ENCODE results near the gene KIF7. TPM values are rescaled to one million over a fixed set of nuclear protein-coding genes. Genes with fewer than 3 reads are reported as not detected.

Gene KIF7
- total RNA-seq, 3 donors from 2014 or later (not counting 1 experiment from before 2014, with no cell fraction given): 0.93 to 3.6 (median 1.6) TPM

DNA sequence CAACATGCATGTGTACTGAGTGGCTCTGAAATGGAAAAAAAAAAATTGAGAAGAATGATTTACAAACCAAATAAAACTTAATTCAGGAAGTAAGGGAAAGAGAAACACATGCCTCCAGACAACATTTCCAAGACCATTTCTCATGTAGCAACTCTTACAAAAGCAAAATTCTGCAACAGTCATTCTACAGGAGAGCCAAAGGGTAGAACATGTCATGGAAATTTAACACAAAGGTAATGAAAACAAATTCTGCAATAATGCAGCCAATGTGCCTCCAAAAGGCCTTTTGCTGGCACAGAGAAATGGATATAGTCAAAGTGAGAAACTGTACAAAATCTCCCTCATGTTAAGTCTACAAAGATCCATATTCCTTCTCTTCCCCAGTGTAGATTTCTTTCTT is 31.3 kb upstream of the KIF7 start:
- Histone ChIP-seq H3K4me3 (ENCODE audit: low read length) (no peak overlapping the region), H3K27me3 (ENCODE audit: control insufficient read depth, insufficient read depth, low read length) (no peaks in the 10 kb centered on the region), H3K4me1 (ENCODE audit: control insufficient read depth, insufficient read depth, low read length) (peaks cover 16% of the 10 kb centered on the region), H3K36me3 (ENCODE audit: control insufficient read depth, insufficient read depth, low read length) (peaks cover 8% of the 10 kb centered on the region), H3K27ac (ENCODE audit: low read length) (no peak overlapping the region), H3K9me3 (ENCODE audit: control insufficient read depth, insufficient read depth, low read length) (no peaks in the 10 kb centered on the region)
- Mint-ChIP-seq H3K4me3 (no peak overlapping the region), H3K4me1 (peaks cover 19 to 21% of the 10 kb centered on the region in 2 donors), H3K27ac (no peak overlapping the region), H3K9me3 (no peaks in the 10 kb centered on the region), H3K27me3 (ENCODE audit: low read depth in 2 of 2) (no peaks in the 10 kb centered on the region), H3K36me3 (peaks cover 15% of the 10 kb centered on the region)
- TF ChIP-seq, protein P1, sequence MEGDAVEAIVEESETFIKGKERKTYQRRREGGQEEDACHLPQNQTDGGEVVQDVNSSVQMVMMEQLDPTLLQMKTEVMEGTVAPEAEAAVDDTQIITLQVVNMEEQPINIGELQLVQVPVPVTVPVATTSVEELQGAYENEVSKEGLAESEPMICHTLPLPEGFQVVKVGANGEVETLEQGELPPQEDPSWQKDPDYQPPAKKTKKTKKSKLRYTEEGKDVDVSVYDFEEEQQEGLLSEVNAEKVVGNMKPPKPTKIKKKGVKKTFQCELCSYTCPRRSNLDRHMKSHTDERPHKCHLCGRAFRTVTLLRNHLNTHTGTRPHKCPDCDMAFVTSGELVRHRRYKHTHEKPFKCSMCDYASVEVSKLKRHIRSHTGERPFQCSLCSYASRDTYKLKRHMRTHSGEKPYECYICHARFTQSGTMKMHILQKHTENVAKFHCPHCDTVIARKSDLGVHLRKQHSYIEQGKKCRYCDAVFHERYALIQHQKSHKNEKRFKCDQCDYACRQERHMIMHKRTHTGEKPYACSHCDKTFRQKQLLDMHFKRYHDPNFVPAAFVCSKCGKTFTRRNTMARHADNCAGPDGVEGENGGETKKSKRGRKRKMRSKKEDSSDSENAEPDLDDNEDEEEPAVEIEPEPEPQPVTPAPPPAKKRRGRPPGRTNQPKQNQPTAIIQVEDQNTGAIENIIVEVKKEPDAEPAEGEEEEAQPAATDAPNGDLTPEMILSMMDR (IDR thresholded peaks at IDR 0.05): no peak
- ATAC-seq (no peak), DNase-seq (no peak)
- intact Hi-C loops (cut with micrococcal nuclease): no loop called here

DNA sequence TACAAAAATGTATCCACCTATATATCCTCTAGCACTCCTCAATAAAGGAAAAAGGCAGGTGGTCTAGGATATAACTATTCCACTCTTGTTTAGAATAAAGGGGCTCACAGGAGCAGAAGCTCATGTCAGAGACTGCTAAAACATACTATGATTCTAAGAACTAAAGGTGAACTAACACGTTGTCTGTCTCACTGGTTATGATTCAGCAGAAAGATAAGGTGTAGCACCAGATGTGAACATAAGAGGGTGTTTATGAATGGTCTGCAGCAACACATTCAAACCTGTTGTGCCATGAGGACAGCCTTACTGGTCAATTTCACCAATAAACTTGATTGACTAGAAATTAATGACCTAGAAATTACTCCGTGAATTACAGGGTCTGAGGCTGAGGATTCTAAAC is 30.7 kb upstream of the KIF7 start:
- intact Hi-C loops (cut with micrococcal nuclease): no loop called here
- Histone ChIP-seq H3K4me1 (ENCODE audit: control insufficient read depth, insufficient read depth, low read length) (peaks cover 12% of the 10 kb centered on the region), H3K27ac (ENCODE audit: low read length) (no peak overlapping the region), H3K4me3 (ENCODE audit: low read length) (no peak overlapping the region), H3K9me3 (ENCODE audit: control insufficient read depth, insufficient read depth, low read length) (no peaks in the 10 kb centered on the region), H3K27me3 (ENCODE audit: control insufficient read depth, insufficient read depth, low read length) (no peaks in the 10 kb centered on the region), H3K36me3 (ENCODE audit: control insufficient read depth, insufficient read depth, low read length) (peaks cover 8% of the 10 kb centered on the region)
- Mint-ChIP-seq H3K4me3 (no peak overlapping the region), H3K4me1 (peaks cover 15 to 18% of the 10 kb centered on the region in 2 donors), H3K27ac (no peak overlapping the region), H3K36me3 (peaks cover 15% of the 10 kb centered on the region), H3K9me3 (no peaks in the 10 kb centered on the region), H3K27me3 (ENCODE audit: low read depth in 2 of 2) (no peaks in the 10 kb centered on the region)
- DNase-seq (no peak), ATAC-seq (no peak)
- 73% methylated on average over 2 of the region's 2 CpGs for WGBS (ENCODE audit: insufficient coverage)
- TF ChIP-seq, protein P1 (IDR thresholded peaks at IDR 0.05): no peak

DNA sequence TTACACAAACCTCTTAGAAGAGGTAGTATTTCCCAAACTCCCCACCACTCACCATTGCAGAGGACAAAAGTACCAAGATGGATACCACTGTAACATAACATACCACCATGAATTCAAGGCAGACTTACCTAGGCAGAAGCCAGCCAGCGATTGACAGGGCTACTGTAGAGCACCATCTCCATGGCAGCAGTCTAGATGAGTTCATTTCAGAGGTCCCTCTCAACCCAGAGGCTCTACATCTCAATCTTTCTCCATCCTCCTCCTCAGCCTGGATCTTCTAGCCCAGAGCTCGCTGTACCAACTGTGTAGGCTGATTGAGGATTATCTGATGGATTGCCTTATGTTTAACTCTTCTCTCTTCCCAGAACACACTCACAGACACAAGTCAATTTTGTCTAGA is 25.9 kb upstream of the KIF7 start:
- Mint-ChIP-seq H3K4me3 (no peak overlapping the region), H3K27me3 (ENCODE audit: low read depth in 2 of 2) (no peaks in the 10 kb centered on the region), H3K36me3 (peaks cover 15% of the 10 kb centered on the region), H3K4me1 (no peaks in the 10 kb centered on the region), H3K27ac (no peak overlapping the region), H3K9me3 (no peaks in the 10 kb centered on the region)
- H3K9me3 ChIP-seq (ENCODE audit: control insufficient read depth, insufficient read depth, low read length): no peaks in the 10 kb centered on the region
- DNase-seq (no peak), ATAC-seq (no peak)
- no peaks in the 10 kb centered on the region for H3K4me1 ChIP-seq (ENCODE audit: control insufficient read depth, insufficient read depth, low read length)
- no peaks in the 10 kb centered on the region for H3K27me3 ChIP-seq (ENCODE audit: control insufficient read depth, insufficient read depth, low read length)
- no peak overlapping the region for H3K4me3 ChIP-seq (ENCODE audit: low read length)
- no peak overlapping the region for H3K27ac ChIP-seq (ENCODE audit: low read length)
- WGBS (ENCODE audit: insufficient coverage): 88% methylated on average over 1 of the region's 2 CpGs
- TF ChIP-seq, protein P1 (IDR thresholded peaks at IDR 0.05): no peak
- intact Hi-C loops (cut with micrococcal nuclease): no loop called here
- peaks cover 8% of the 10 kb centered on the region for H3K36me3 ChIP-seq (ENCODE audit: control insufficient read depth, insufficient read depth, low read length)

DNA sequence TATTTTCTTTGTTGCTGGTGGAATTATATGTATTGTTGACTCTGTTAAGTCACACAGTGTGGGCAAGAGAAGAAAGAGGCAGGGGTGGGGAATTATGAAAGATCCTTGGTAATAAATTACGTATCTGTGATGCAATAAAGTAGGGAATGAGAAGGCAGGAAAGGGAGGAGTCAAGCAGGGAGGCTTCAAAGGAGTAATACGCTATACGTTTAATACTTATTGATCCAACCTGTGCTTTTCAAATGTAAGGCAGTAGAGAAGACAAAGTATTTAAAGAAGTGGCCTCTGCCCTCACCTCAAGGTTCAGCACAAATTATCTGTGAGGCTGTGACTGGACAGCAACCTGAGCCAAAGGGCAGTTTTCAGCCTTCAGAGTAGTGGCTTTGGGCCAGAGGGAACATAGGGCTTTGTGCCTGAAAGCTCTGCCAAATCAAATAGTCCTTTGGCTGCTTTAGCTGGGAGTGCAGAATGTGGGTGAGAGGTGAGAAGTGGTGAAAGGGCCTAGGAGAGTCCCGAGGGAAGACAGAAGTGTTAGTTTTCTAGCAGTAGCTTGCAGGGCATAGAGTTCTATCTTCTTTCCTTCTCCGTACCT is 25.1 kb upstream of the KIF7 start:
- no peak overlapping the region for H3K27ac Mint-ChIP-seq
- no peak overlapping the region for H3K4me3 ChIP-seq (ENCODE audit: low read length)
- TF ChIP-seq, protein P1 (IDR thresholded peaks at IDR 0.05): no peak
- 85% methylated on average over 5 of the region's 5 CpGs for WGBS (ENCODE audit: insufficient coverage)
- no peak overlapping the region for H3K27ac ChIP-seq (ENCODE audit: low read length)
- H3K36me3 Mint-ChIP-seq: peaks cover 11% of the 10 kb centered on the region
- no peaks in the 10 kb centered on the region for H3K4me1 ChIP-seq (ENCODE audit: control insufficient read depth, insufficient read depth, low read length)
- H3K36me3 ChIP-seq (ENCODE audit: control insufficient read depth, insufficient read depth, low read length): peaks cover 5% of the 10 kb centered on the region
- H3K9me3 Mint-ChIP-seq: no peaks in the 10 kb centered on the region
- no peaks in the 10 kb centered on the region for H3K4me1 Mint-ChIP-seq
- no peaks in the 10 kb centered on the region for H3K27me3 Mint-ChIP-seq (ENCODE audit: low read depth in 2 of 2)
- H3K9me3 ChIP-seq (ENCODE audit: control insufficient read depth, insufficient read depth, low read length): no peaks in the 10 kb centered on the region
- intact Hi-C loops (cut with micrococcal nuclease): no loop called here
- no peak for DNase-seq
- no peaks in the 10 kb centered on the region for H3K27me3 ChIP-seq (ENCODE audit: control insufficient read depth, insufficient read depth, low read length)
- no peak for ATAC-seq
- H3K4me3 Mint-ChIP-seq: no peak overlapping the region

Data from natural killer cell (primary cell).